IPS-18a (cell line): ENCODE data around the gene SDK1.

Experiments used
- H3K27ac ChIP-seq: one replicate; pipeline ENCODE4 v1.5.1; 2013; ENCODE audit warnings: low read length
- H3K27me3 ChIP-seq: one replicate; pipeline ENCODE4 v1.6.1; 2013; ENCODE audit warnings: mild to moderate bottlenecking, low read length; ENCODE audit not compliant: control insufficient read depth, insufficient read depth
- H3K36me3 ChIP-seq: one replicate; pipeline ENCODE4 v1.6.1; 2013; ENCODE audit warnings: low read depth, low read length; ENCODE audit not compliant: control insufficient read depth
- H3K4me1 ChIP-seq: one replicate; pipeline ENCODE4 v1.6.1; 2013; ENCODE audit warnings: low read depth, low read length; ENCODE audit not compliant: control insufficient read depth
- H3K4me3 ChIP-seq: one replicate; pipeline ENCODE4 v1.5.1; 2013; ENCODE audit warnings: low read length
- H3K9ac ChIP-seq: one replicate; pipeline ENCODE4 v1.6.1; 2013; ENCODE audit warnings: mild to moderate bottlenecking, low read length, moderate library complexity
- H3K9me3 ChIP-seq: one replicate; pipeline ENCODE4 v1.6.1; 2013; ENCODE audit warnings: low read depth, low read length; ENCODE audit not compliant: control insufficient read depth

The SDK1 gene

GRCh38 chr7:3552499-3552898 lies 251.4 kb downstream of the SDK1 start:
- Histone ChIP-seq H3K4me3 (no peak overlapping the region), H3K9me3 (no peaks in the 10 kb centered on the region), H3K27me3 (no peaks in the 10 kb centered on the region), H3K27ac (no peak overlapping the region), H3K4me1 (peaks cover 35% of the 10 kb centered on the region), H3K9ac (no peak overlapping the region), H3K36me3 (no peaks in the 10 kb centered on the region)

- no peaks in the 10 kb centered on the region for H3K9me3 ChIP-seq
- no peak overlapping the region for H3K9ac ChIP-seq
- H3K4me1 ChIP-seq, result peaks cover 3% of the 10 kb centered on the region
- no peaks in the 10 kb centered on the region for H3K36me3 ChIP-seq
- no peaks in the 10 kb centered on the region for H3K27me3 ChIP-seq
- H3K27ac ChIP-seq, result no peak overlapping the region
- no peak overlapping the region for H3K4me3 ChIP-seq
Measured at GRCh38 chr7:3558400-3558799, 257.3 kb downstream of the SDK1 start.

GRCh38 chr7:3559278-3559677 lies 258.2 kb downstream of the SDK1 start:
- Histone ChIP-seq H3K36me3 (no peaks in the 10 kb centered on the region), H3K9me3 (no peaks in the 10 kb centered on the region), H3K27ac (no peak overlapping the region), H3K4me3 (no peak overlapping the region), H3K4me1 (no peaks in the 10 kb centered on the region), H3K9ac (no peak overlapping the region), H3K27me3 (no peaks in the 10 kb centered on the region)

- no peaks in the 10 kb centered on the region for H3K9me3 ChIP-seq
Measured at GRCh38 chr7:3560495-3560894, 259.4 kb downstream of the SDK1 start.

GRCh38 chr7:3561932-3562331 lies 260.9 kb downstream of the SDK1 start:
- Histone ChIP-seq H3K4me1 (no peaks in the 10 kb centered on the region), H3K27ac (no peak overlapping the region), H3K9ac (no peak overlapping the region), H3K4me3 (no peak overlapping the region), H3K36me3 (no peaks in the 10 kb centered on the region), H3K9me3 (no peaks in the 10 kb centered on the region), H3K27me3 (no peaks in the 10 kb centered on the region)

More at GRCh38 chr7:3560495-3560894, 259.4 kb downstream of the SDK1 start:
- no peaks in the 10 kb centered on the region for H3K4me1 ChIP-seq
- no peak overlapping the region for H3K27ac ChIP-seq
- no peaks in the 10 kb centered on the region for H3K27me3 ChIP-seq
- H3K9ac ChIP-seq, result no peak overlapping the region
- no peaks in the 10 kb centered on the region for H3K36me3 ChIP-seq
- no peak overlapping the region for H3K4me3 ChIP-seq

- Histone ChIP-seq H3K27ac (no peak overlapping the region), H3K4me1 (no peaks in the 10 kb centered on the region), H3K9me3 (no peaks in the 10 kb centered on the region), H3K27me3 (no peaks in the 10 kb centered on the region), H3K9ac (no peak overlapping the region), H3K4me3 (no peak overlapping the region), H3K36me3 (no peaks in the 10 kb centered on the region)
Measured at GRCh38 chr7:3564231-3564630, 263.2 kb downstream of the SDK1 start.

GRCh38 chr7:3568516-3568915 lies 267.5 kb downstream of the SDK1 start:
- Histone ChIP-seq H3K4me3 (no peak overlapping the region), H3K9me3 (no peaks in the 10 kb centered on the region), H3K4me1 (peaks cover 3% of the 10 kb centered on the region), H3K9ac (no peak overlapping the region), H3K27me3 (no peaks in the 10 kb centered on the region), H3K27ac (no peak overlapping the region), H3K36me3 (no peaks in the 10 kb centered on the region)

- Histone ChIP-seq H3K27ac (no peak overlapping the region), H3K9me3 (no peaks in the 10 kb centered on the region), H3K9ac (no peak overlapping the region), H3K4me1 (peaks cover 3% of the 10 kb centered on the region), H3K27me3 (no peaks in the 10 kb centered on the region), H3K4me3 (no peak overlapping the region), H3K36me3 (no peaks in the 10 kb centered on the region)
Measured at GRCh38 chr7:3569643-3570042, 268.6 kb downstream of the SDK1 start.

GRCh38 chr7:3573151-3573550 lies 272.1 kb downstream of the SDK1 start:
- H3K27ac ChIP-seq, result no peak overlapping the region
- peaks cover 3% of the 10 kb centered on the region for H3K4me1 ChIP-seq
- H3K9me3 ChIP-seq, result no peaks in the 10 kb centered on the region
- no peaks in the 10 kb centered on the region for H3K36me3 ChIP-seq
- H3K4me3 ChIP-seq, result no peak overlapping the region
- H3K9ac ChIP-seq, result no peak overlapping the region
- H3K27me3 ChIP-seq, result no peaks in the 10 kb centered on the region

GRCh38 chr7:3574386-3574785 lies 273.3 kb downstream of the SDK1 start:
- no peak overlapping the region for H3K27ac ChIP-seq
- no peaks in the 10 kb centered on the region for H3K27me3 ChIP-seq
- H3K9ac ChIP-seq, result no peak overlapping the region
- peaks cover 3% of the 10 kb centered on the region for H3K4me1 ChIP-seq
- no peaks in the 10 kb centered on the region for H3K36me3 ChIP-seq
- H3K4me3 ChIP-seq, result no peak overlapping the region
- peaks cover 4% of the 10 kb centered on the region for H3K9me3 ChIP-seq

GRCh38 chr7:3575753-3576531 lies 274.9 kb downstream of the SDK1 start:
- Histone ChIP-seq H3K9me3 (peaks cover 4% of the 10 kb centered on the region), H3K4me3 (no peak overlapping the region), H3K36me3 (no peaks in the 10 kb centered on the region), H3K27me3 (no peaks in the 10 kb centered on the region), H3K27ac (no peak overlapping the region), H3K4me1 (peaks cover 3% of the 10 kb centered on the region), H3K9ac (no peak overlapping the region)

- H3K27ac ChIP-seq, result no peak overlapping the region
- H3K27me3 ChIP-seq, result no peaks in the 10 kb centered on the region
- H3K9ac ChIP-seq, result no peak overlapping the region
- no peaks in the 10 kb centered on the region for H3K36me3 ChIP-seq
- H3K4me3 ChIP-seq, result no peak overlapping the region
- peaks cover 4% of the 10 kb centered on the region for H3K9me3 ChIP-seq
- H3K4me1 ChIP-seq, result peaks cover 1% of the 10 kb centered on the region
Measured at GRCh38 chr7:3578399-3578798, 277.3 kb downstream of the SDK1 start.
